Activated effector memory CD4-positive, alpha-beta T cell treated with Interleukin-2 at 50 U/mL for 16 hours (primary cell): ENCODE measurements around the gene PABPN1.

Experiments used
- DNase-seq: peaks from one replicate; pipeline ENCODE4 v3.0.0-alpha.2; 2020

Gene PABPN1

DNA sequence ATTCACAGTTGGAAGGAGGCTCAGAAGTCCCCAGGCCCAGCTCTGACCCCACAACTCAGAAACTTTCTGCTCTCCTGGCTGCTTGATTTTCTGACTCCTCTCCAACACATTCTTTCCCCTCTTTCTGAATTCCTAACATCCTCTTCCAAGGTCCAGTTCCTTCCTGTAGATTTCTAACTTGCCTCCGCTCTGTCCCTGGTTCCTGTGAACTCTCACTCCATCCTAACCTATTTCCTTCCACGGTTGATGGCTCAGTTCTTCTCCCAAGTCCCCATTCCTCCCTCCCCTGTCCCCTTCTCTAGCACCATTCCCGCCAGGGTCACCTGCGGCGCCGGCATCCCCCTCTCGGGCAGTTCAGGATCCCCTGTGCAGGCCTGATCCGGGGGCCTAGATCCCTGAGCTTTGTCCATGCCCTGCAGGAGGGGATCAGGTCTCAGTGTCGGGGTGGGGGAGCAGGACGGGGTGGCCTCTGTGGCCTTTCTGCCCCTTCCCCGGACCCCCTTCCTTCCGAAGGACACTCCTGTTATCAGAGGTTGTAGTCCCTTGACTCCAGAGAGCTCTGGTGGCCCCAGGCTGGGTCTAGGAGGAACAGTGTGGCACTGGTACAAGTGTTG is 37.4 kb downstream of the PABPN1 start:
- no peak for DNase-seq

DNA sequence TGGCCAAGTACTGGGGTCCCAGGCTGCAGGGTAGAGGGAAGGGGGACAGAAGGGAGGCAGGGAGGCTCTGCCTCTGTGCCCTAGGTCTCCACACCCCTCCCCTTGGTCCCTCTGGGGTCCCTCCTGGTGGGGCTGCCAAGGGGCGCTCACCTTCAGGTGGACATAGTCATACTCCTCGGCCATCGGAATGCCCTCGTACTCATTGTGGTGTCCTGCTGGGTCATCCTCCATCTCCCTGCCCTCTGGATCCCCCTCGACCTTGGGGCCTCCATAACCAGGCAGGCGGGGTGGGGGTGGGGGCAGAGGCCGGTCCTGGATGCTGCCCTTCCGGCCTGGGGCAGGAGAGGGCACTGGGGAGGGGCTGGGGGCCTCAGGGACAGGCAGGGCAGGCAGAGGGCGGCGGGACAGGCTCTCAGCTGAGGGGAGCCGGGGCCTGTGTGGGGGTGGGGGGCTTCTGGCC is 37.9 kb downstream of the PABPN1 start:
- DNase-seq, result no peak

- DNase-seq, result no peak
Measured at GRCh38 chr14:23359722-23360447, 38.6 kb downstream of the PABPN1 start.

DNA sequence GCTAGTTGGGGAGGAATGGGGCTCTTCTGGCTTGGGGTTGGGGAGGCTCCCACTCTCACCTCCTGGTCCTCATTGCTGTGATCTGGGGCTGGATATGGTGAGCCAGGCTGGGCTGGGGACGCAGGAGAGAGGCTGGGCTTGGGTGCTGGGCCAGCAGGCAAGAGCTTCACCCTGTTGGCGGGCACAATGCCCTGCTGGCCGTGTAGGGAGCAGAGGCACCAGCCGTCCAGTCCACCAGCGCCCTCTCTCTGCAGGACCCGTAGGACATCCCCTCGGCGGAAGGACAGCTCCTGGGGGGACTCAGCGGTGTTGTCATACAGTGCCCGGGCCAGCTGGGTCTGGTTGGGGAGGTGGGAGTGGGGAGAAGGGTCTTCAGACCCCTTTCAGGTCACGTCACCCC is 39.2 kb downstream of the PABPN1 start:
- no peak for DNase-seq

- DNase-seq, result no peak
Measured at GRCh38 chr14:23361320-23361719, 40.1 kb downstream of the PABPN1 start.

DNA sequence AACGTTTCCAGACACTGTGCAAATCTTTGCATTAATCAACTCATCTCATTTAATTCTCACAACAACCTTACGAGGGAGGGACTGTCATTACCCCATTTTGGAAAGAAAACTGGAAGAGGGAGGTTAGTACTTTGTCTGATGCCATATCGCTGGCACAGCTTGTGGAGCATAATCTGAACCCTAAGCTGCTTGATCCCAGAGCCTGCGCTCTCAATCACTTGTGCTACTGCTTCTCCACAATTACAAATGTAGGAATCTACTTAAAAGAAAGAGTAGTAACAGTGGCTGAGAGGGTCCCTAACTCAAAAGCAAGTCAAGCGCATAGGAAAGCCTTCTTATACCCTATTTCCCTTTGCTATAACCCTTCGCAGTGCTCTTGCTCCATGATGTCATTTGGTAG is 40.5 kb downstream of the PABPN1 start:
- DNase-seq, result no peak

DNA sequence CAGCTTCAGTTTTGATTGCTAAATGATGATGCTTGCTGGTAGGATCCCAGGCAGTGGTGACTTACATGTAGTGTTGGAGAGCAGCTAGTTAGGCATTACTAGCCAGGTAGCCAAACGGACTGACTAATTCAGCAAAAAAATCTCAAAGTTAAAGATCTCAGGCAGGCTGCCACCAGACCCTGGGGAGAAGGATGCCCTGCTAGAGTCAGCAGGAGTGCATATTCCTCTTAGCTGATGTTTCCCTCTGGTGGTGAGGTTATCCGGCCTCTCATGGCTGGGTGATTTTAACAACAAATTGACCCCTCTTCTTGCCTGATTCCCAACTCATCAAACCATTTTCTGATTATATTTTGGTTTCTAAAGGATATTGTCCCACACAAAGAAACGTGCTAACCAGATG is 40.9 kb downstream of the PABPN1 start:
- no peak for DNase-seq

- DNase-seq, result no peak
Measured at GRCh38 chr14:23364164-23365035, 43.1 kb downstream of the PABPN1 start.

DNA sequence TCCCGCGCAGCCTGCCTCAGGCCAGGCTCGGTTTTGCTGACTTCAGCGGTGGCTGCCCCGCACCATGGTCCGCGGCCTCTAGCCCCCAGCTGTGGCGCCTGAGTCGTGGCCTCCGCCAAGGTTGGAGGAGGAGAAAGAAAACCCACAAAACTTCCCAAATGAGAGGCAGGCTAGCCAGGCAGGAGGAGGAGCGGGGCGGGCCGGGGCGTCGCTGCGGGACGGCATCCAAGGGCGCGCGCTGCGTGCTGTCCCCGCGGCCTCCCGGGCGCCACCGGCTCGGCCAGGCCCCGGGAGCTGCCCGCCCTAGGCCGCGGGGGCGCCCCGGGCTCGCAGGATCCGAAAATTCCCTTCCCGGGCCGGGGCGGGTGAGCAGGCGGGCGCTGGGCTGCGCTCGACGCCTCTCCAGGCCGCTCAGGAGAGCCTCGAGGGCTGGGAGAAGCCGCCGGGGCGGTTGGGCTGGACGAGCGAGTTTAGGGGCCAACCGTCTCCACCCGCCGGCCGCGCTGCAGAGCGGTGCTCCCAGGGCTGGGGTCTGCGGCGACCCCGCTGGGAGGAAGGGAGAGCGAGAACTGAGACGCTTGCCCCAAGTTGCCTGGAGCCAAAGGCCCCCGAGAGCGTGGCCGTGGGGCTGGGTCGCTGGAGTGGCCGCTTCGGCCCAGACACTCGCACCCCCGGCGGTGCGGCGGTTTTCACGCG is 43.9 kb downstream of the PABPN1 start, which contains the start of gene EFS:
Gene EFS (minus strand): TSS at position 137 of the 696 bp plus-strand sequence. CDS start 147 bp downstream, outside the sequence.
- DNase-seq, result no peak

GRCh38 chr14:23365732-23366425 is 44.6 kb downstream of the PABPN1 start:
- DNase-seq, result no peak

DNA sequence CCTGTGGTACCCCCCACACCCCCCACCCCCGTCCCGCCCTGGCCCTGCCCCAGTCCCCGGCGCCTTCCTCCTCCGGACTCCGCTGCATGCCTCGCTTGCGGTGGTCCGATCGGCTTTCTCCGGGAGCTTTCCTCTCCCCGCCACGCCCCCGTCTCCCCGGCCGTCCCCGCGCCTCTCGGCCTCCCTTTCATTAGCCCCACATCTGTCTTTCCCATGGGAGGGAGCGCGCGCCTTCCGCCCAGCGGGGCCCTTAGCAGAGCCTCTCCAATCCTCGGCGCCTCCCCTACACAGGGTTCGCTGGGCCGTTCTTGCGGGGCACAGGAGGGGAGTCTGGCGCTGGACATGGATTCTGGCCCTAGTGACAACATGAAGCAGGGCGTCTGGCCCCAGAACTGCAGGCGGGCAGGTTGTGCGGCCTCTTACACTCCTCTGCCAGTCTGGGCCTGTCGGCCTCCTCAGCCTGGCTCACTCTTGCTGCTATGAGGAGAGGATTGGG is 45.2 kb downstream of the PABPN1 start:
- no peak for DNase-seq

- DNase-seq, result no peak
Measured at GRCh38 chr14:23370221-23370620, 49.0 kb downstream of the PABPN1 start.

DNA sequence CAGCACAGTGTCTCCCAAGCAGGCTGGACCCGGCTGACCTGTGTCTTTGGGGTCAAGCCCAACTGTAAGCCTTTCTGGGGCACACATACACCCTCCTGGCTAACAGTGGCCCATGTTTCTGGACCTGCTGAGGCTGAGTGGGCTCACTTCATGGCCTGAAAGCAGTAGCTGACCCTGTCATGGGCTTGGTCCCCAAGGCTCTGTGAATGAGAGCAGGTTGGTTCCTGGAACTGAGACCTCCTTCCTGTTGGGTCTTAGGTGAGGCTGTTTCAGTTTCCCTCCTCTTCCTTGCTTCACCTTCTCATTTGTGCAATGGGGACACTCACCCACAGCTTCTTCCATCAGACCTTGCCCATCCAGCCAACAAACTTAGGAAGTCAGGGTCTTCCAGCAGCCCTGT is 50.6 kb downstream of the PABPN1 start:
- DNase-seq, result no peak

GRCh38 chr14:23372509-23372908 is 51.3 kb downstream of the PABPN1 start, which contains the start of gene IL25:
Gene IL25 (plus strand): TSS chr14:23372809.
- DNase-seq, result no peak

DNA sequence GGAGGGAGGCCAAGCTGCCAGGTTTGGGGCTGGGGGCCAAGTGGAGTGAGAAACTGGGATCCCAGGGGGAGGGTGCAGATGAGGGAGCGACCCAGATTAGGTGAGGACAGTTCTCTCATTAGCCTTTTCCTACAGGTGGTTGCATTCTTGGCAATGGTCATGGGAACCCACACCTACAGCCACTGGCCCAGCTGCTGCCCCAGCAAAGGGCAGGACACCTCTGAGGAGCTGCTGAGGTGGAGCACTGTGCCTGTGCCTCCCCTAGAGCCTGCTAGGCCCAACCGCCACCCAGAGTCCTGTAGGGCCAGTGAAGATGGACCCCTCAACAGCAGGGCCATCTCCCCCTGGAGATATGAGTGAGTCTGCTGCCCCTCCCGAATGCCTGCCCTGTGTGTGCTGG is 51.8 kb downstream of the PABPN1 start:
- DNase-seq, result no peak
